Urothelium cell line (cell line): ENCODE data around the gene HAGHL.
A peak's percentile ranks its signal among the peaks of the same experiment; 100 is the strongest.

Source experiments
- DNase-seq: peaks from one replicate; pipeline ENCODE4 v3.0.0; 2011; ENCODE audit warnings: low spot score, mixed read lengths
- FAIRE-seq: peaks from 2 replicates; lab custom pipeline; 2011; peaks lifted over from hg19 to GRCh38; lab: Jason Lieb, UNC

HAGHL gene

GRCh38 chr16:706189-707061 lies 20.5 kb upstream of the HAGHL start:
- FAIRE-seq (no peak), DNase-seq (no peak)

GRCh38 chr16:707062-707538 lies 19.8 kb upstream of the HAGHL start:
- no peak for FAIRE-seq
- DNase-seq = no peak

- no peak for FAIRE-seq
Measured at GRCh38 chr16:708019-708418, 18.9 kb upstream of the HAGHL start.

GRCh38 chr16:708959-709358 lies 17.9 kb upstream of the HAGHL start:
- FAIRE-seq = no peak
- DNase-seq = no peak

More at GRCh38 chr16:708019-708418, 18.9 kb upstream of the HAGHL start:
- no peak for DNase-seq

DNA sequence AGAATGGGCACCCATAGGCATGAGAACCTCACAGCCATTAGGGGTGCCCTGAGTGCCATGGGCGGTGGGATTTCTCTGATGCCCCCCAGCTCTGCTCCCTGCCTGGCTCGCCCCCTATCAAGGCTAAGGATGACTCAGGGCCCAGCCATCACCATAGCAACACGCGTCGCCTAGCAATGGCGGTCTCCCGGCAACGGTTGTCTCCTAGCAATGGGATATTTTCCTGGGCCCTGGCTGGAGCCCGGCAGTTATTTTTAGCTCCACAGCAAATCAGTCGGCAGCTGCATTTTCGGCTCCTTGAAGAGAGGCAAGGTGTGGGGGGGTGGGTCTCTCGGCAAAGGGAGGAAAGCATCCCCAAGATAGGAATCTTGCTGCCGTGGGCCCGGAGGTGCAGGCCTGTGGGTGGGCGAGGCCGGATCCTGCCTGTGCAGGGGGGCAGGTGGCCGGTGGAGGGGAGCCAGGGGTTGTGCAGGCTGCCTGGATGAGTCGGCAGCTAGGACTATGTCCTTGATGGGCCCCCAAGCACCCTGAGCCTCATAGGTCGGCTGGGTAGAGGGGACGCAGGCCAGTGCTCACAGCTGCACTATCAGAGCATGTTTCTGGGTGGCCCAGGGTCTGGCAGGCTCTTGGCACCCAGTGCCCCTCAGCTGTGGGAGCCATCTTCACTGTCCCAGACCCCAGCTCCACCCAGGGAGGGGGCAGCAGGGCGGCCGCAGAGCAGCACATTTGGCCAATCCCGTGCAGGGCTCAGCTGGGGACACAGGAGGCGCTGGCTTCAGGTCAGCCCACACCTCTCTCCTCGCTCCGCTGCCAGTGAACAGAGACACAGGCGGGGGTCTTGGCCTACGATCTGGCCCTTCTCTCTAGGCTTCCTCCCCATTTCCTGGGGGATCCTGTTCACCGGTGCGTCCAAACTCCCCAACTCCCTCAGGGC lies 17.1 kb upstream of the HAGHL start:
- peak; percentile 94 for DNase-seq
- FAIRE-seq = peak; percentile 76

DNA sequence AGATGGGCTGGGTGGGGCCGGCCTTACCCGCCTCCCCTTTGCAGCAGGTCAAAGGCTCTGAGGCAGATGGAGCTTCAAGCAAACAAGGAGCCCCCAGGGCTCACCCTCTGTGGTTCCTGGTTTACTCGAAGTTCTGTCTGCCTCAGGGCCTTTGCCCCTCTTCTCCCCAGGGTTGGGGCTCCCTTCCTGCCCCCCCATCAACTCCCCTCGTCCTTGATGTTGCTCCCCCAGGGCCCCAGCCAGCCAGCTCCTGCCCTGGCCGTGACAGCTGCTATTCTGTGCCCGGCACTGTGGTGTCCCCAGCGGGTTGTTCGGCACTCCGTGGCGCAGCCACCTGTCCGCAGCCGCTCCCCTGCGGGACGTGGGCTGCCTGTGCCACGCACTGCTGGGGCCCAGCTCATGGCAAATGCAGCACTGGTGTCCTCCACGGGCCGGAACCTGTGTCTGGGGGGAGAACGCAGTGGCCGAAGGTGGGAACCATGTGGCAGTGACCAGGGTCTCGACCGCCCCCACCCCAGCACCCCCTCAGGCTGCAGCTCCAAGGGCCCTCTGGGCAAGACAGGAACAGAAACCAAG lies 16.3 kb upstream of the HAGHL start:
- DNase-seq (no peak), FAIRE-seq (no peak)

GRCh38 chr16:711084-711483 lies 15.8 kb upstream of the HAGHL start:
- FAIRE-seq (no peak), DNase-seq (no peak)

- DNase-seq = peak; percentile 73
- FAIRE-seq = no peak
Measured at GRCh38 chr16:711548-712320, 15.2 kb upstream of the HAGHL start.

DNA sequence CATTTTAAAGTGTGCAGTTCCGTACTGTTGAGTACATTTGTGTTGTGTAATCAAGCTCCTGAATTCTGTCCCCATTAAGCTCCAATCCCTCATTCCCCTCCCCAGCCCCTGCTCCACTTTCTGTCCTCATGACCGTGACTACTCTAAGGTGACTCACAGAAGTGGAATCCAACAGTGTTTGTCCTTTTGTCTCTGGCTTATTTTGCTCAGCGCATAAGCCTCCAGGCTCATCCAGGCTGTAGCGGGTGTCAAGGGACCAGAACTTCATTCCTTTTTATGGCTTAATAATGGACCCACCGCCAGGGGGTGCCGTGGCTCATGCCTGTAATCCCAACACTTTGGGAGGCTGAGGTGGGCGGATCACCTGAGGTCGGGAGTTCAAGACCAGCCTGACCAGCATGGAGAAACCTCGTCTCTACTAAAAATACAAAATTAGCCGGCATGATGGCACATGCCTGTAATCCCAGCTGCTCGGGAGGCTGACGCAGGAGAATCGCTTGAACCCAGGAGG lies 14.1 kb upstream of the HAGHL start:
- DNase-seq = peak; percentile 81
- FAIRE-seq = peak; percentile 93

GRCh38 chr16:714079-714478 lies 12.8 kb upstream of the HAGHL start:
- FAIRE-seq (no peak), DNase-seq (no peak)

DNA sequence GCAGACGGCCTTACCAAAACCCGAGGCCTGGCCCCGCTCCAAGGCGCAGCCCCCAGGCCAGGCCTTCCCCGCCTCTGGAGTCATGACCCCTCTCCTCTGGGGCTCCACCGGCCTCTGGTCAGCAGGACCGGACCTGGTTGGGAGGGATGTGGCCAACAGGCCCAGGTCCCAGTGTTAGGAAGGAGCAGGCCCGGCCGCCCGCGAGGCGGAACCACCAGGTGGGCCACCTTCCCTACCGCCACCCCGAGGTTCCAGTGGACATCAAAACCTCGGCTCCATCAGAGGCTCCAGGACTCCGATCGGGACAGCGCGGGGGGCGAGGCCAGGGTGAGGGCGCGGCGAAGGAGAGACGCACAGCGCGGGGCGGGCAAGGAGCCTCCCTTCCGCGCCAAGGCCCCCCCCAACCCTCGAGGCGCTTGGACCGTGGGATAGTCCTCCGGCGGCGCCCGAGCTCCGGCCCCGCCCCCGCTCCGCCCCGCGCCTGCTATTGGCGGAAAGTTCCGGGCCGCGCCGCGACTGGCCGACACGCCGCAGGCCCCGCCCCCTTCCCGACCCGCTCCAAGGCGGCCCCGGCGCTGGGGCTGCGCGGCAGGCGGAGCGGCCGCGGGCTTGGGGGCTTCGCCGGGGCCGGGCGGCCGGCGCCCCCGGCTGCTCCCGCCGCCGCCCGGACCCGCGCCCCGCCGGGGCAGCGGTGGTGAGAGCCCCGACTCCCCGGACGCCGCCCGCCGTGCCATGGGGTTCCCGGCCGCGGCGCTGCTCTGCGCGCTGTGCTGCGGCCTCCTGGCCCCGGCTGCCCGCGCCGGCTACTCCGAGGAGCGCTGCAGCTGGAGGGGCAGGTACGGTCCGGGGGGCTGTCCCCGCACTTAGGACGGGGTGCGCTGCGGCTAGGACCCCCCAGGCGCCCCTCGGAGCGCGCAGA lies 12.1 kb upstream of the HAGHL start, which contains the start of gene METRN:
METRN (plus strand) TSS at position 561 of the 919 bp plus-strand sequence; CDS start at position 733, 172 bp downstream.
- DNase-seq (peak; percentile 94), FAIRE-seq (peak; percentile 42)

- FAIRE-seq = no peak
- DNase-seq = no peak
Measured at GRCh38 chr16:715477-716199, 11.3 kb upstream of the HAGHL start.

DNA sequence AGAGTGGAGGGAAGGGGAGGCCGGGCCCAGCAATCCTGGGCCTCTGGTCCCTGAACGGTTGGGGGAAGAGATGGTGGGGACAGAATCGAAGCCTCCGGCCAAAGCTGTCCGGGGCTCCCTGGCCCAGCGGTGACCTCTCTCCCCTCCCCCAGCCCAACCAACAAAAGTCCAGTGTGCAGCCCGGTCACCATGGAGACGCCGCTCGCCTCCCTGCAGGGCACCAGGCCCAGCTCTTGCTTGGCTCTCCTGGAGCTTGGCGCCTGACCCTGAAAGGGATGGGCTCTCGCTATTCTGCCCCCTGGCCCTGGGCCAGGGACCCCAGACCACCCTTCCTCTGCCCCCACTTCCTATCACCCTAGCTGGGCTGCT lies 10.7 kb upstream of the HAGHL start:
- FAIRE-seq = no peak
- no peak for DNase-seq

DNA sequence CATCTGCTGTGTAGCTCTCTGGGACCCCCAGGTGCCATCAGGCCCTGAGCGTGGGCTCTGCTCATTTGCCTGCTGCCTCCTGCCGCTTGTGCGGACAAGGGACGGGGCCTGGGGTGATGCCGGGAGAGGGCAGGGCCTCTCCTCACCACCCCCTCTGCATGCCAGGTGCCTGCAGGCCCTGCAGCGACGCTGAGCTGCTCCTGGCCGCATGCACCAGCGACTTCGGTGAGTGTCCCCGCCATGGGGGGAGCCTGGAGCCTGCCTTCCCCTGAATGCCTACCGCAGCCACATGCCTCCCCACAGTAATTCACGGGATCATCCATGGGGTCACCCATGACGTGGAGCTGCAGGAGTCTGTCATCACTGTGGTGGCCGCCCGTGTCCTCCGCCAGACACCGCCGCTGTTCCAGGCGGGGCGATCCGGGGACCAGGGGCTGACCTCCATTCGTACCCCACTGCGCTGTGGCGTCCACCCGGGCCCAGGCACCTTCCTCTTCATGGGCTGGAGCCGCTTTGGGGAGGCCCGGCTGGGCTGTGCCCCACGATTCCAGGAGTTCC lies 10.1 kb upstream of the HAGHL start:
- FAIRE-seq (no peak), DNase-seq (no peak)

DNA sequence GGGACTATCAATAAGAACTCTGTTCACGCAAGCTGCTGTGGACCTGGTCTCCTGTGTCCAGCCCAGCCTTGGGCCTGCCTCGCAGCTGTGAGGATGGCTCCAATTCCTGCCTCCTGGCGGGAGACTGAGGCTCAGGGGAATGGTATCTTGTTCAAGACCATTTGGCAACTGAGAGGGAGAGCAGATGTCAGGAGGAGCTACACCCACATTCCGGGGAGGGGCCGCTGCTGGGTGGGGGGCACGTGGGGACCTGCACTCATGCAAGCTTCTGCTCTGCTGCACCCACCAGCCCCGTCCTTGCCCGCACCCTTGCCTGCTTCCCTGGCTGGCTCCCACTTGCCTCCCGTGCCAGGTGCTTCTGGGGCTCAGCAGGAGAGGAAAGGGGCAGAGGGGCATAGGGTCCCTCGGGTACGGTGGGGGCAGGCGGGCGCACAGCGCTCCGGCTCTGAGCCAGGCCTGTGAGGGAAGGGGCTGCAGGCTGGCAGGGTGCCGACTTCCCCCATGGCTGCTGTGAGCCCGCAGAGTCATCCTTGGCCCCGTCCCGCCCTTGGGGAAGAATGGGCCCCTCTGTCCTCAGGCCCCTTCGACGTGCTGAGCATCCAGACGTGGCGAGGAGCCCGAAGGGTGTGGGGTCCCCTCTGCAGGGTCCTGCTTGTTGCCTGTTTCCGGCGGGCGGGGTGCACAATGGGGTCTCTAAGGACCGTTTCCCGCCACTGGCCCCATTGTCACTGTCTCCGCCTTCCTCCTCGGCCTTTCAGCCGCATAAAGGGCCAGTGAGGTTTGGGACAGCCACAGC lies 9.3 kb upstream of the HAGHL start:
- FAIRE-seq = no peak

DNA sequence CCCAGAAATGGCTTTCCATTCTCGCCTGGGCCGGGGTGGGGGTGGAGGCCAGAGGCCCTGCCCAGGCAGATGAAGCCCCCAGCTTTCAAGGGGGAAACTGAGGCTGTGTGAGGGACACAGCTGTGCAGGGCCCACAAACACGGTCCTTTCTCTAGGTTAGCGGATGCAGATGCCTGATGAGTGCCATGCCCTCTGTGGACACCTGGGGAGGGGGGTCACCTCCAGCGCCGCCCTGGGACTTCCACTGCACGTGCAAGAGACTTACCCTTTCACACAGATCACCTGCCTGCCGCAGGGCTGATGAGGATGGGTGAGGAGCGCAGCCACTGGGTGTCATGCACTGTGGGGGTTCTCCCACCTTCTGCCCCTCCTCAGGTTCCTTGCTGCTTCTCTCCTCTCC lies 8.5 kb upstream of the HAGHL start:
- DNase-seq (no peak), FAIRE-seq (no peak)

More for the DNA sequence above, 9.3 kb upstream of the HAGHL start:
- DNase-seq = no peak

DNA sequence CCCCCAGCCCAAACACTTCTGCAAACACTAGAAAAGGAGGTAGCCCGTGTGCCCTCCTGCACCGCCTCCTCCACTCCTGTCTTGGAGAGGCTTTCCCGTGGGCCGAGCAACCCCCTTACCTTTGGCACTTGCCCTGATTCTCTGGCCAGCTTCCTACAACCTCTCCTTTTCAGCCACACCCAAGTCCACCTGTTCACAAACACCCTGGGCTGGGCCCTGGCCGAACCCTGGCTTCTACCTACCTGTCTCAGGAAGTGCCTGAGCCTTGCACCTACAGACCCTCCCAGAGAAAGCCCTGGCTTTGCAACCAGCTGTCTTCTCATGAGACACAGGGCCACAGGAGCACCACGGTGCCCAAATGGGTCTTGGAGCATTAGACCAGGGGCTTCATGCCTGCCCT lies 8.0 kb upstream of the HAGHL start:
- no peak for FAIRE-seq
- DNase-seq = no peak
